BJ (cell line): ENCODE results near the gene PDE6B. TPM values are rescaled to one million over a fixed set of nuclear protein-coding genes. Genes with fewer than 3 reads are reported as not detected.

ENCODE experiments used
- CTCF ChIA-PET: fragments of 350-600 bp; formaldehyde crosslinking; extraction: SDS; loops from one replicate; lab custom pipeline; 2021; ENCODE audit warnings: antibody characterized with exemption, inconsistent platforms; lab: Yijun Ruan, JAX
- POLR2A ChIA-PET: fragments of 300-600 bp; sonication (Branson Sonifier 250); formaldehyde crosslinking; extraction: SDS; loops from one replicate; lab custom pipeline; 2021; ENCODE audit warnings: antibody characterized with exemption; lab: Charles Lee
- DNase-seq: peaks from one replicate; pipeline ENCODE4 v3.0.0-alpha.2; 2011; ENCODE audit warnings: low read depth
- H3K27me3 ChIP-seq: 2 replicates; pipeline ENCODE4 v1.6.0; 2011; ENCODE audit warnings: low read length; ENCODE audit not compliant: control insufficient read depth, insufficient read depth
- H3K36me3 ChIP-seq: 2 replicates; pipeline ENCODE4 v1.5.1; 2011; ENCODE audit warnings: low read length; ENCODE audit not compliant: control insufficient read depth, insufficient read depth
- H3K4me3 ChIP-seq: 2 replicates; pipeline ENCODE4 v1.5.1; 2011; ENCODE audit warnings: low read depth, mild to moderate bottlenecking, control low read depth, low read length
- CTCF ChIP-seq: IDR thresholded peaks from 2 replicates; pipeline ENCODE4 v1.5.1; 2011; ENCODE audit warnings: low read depth, mild to moderate bottlenecking, control low read depth, inconsistent platforms, low read length, moderate library complexity; ENCODE audit not compliant: insufficient read depth
- polyA plus RNA-seq: library from polyadenylated mRNA; depleted of rRNA; stranded (reverse); fragments of >200 nt; gene quantifications from 2 replicates; pipeline ENCODE4 v1.2.3, GENCODE V29; 2011

Gene PDE6B
- polyA plus RNA-seq, 1 experiment: 0.10 TPM

GRCh38 chr4:578451-579443, 46.6 kb upstream of the PDE6B start:
- no peaks in the 10 kb centered on the region for H3K36me3 ChIP-seq
- POLR2A ChIA-PET: no interaction called here
- CTCF ChIA-PET: no interaction called here
- no peak for TF ChIP-seq CTCF
- no peak for DNase-seq
- no peak overlapping the region for H3K4me3 ChIP-seq
- peaks cover 28% of the 10 kb centered on the region for H3K27me3 ChIP-seq

- H3K4me3 ChIP-seq: no peak overlapping the region
- peaks cover 26% of the 10 kb centered on the region for H3K27me3 ChIP-seq
- H3K36me3 ChIP-seq: no peaks in the 10 kb centered on the region
- TF ChIP-seq CTCF: no peak
- ChIA-PET CTCF (no interaction called here), POLR2A (no interaction called here)
- no peak for DNase-seq
These were observed 45.7 kb upstream of the PDE6B start for GRCh38 chr4:579543-580175.

- peaks cover 26% of the 10 kb centered on the region for H3K27me3 ChIP-seq
- POLR2A ChIA-PET: no interaction called here
- DNase-seq: no peak
- H3K4me3 ChIP-seq: no peak overlapping the region
- CTCF ChIA-PET: no interaction called here
- TF ChIP-seq CTCF: no peak
- no peaks in the 10 kb centered on the region for H3K36me3 ChIP-seq
These were observed 44.2 kb upstream of the PDE6B start for GRCh38 chr4:581181-581580.

GRCh38 chr4:581753-582361, 43.5 kb upstream of the PDE6B start:
- H3K27me3 ChIP-seq: peaks cover 26% of the 10 kb centered on the region
- no peak for TF ChIP-seq CTCF
- no peak for DNase-seq
- no peaks in the 10 kb centered on the region for H3K36me3 ChIP-seq
- H3K4me3 ChIP-seq: no peak overlapping the region
- ChIA-PET POLR2A (no interaction called here), CTCF (no interaction called here)

- H3K36me3 ChIP-seq: no peaks in the 10 kb centered on the region
- no peak for DNase-seq
- no peak for TF ChIP-seq CTCF
- POLR2A ChIA-PET: no interaction called here
- H3K27me3 ChIP-seq: peaks cover 11% of the 10 kb centered on the region
- CTCF ChIA-PET: no interaction called here
- no peak overlapping the region for H3K4me3 ChIP-seq
These were observed 41.6 kb upstream of the PDE6B start for GRCh38 chr4:583820-584219.
